Epithelial cell of proximal tubule (primary cell): Measurements from ENCODE around the gene NPAS3. TPM values are rescaled to one million over a fixed set of nuclear protein-coding genes. Genes with fewer than 3 reads are reported as not detected.

ENCODE experiments used
- DNase-seq: peaks from one replicate; pipeline ENCODE4 v3.0.0-alpha.2; 2011; ENCODE audit warnings: low read depth
- H3K4me3 ChIP-seq: 2 replicates; pipeline ENCODE4 v1.5.1; 2011; ENCODE audit warnings: low read depth, mild to moderate bottlenecking, low read length
- CTCF ChIP-seq: conservative IDR thresholded peaks from 2 replicates; pipeline ENCODE4 v1.5.1; 2012; ENCODE audit warnings: low read depth, mild to moderate bottlenecking, low read length
- total RNA-seq: library from RNA; depleted of rRNA; stranded (reverse); fragments of >200 nt; gene quantifications from 2 replicates; pipeline ENCODE4 v1.2.3, GENCODE V29; 2015

Gene NPAS3
- total RNA-seq, 1 donor from 2014 or later = 0.35 TPM

- no peak overlapping the region for H3K4me3 ChIP-seq
- no peak for TF ChIP-seq CTCF
- no peak for DNase-seq
Observed at GRCh38 chr14:33126433-33126832, 187.8 kb downstream of the NPAS3 start.

GRCh38 chr14:33127531-33127930 is 188.9 kb downstream of the NPAS3 start:
- TF ChIP-seq CTCF = no peak
- no peak for DNase-seq
- no peak overlapping the region for H3K4me3 ChIP-seq

- no peak overlapping the region for H3K4me3 ChIP-seq
- no peak for DNase-seq
- no peak for TF ChIP-seq CTCF
Observed at GRCh38 chr14:33131801-33132200, 193.1 kb downstream of the NPAS3 start.

GRCh38 chr14:33134162-33134561 is 195.5 kb downstream of the NPAS3 start:
- DNase-seq = no peak
- TF ChIP-seq CTCF = no peak
- H3K4me3 ChIP-seq = no peak overlapping the region

GRCh38 chr14:33134975-33135374 is 196.3 kb downstream of the NPAS3 start:
- no peak overlapping the region for H3K4me3 ChIP-seq
- no peak for DNase-seq
- TF ChIP-seq CTCF = no peak

GRCh38 chr14:33150666-33151428 is 212.2 kb downstream of the NPAS3 start:
- TF ChIP-seq CTCF = no peak
- DNase-seq = no peak
- H3K4me3 ChIP-seq = no peak overlapping the region

- no peak for DNase-seq
- no peak overlapping the region for H3K4me3 ChIP-seq
- TF ChIP-seq CTCF = no peak
Observed at GRCh38 chr14:33163109-33163508, 224.4 kb downstream of the NPAS3 start.
